ENCODE results near the gene FBXO27.
A peak's percentile ranks its signal among the peaks of the same experiment; 100 is the strongest.

The FBXO27 gene

DNA sequence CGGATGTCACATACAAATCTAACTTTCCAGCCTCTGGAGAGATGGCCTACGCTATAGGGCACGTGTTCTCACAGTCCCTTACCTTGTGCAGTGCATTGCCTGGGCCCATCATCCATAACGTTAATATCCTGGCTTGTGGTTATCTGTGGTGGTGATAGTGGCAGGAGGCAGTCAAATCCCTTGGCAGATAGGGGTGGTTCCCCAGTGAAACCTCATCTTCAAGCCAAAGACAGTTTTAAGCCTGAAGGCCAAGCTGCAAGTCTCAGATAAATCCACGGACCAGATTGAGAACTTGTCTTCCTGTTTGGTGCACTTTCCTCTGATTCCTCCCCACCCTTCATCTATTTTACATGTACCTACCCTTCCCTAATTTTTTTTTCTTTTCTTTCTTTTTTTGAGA is 52.5 kb downstream of the FBXO27 start:
- TF ChIP-seq, protein P1, sequence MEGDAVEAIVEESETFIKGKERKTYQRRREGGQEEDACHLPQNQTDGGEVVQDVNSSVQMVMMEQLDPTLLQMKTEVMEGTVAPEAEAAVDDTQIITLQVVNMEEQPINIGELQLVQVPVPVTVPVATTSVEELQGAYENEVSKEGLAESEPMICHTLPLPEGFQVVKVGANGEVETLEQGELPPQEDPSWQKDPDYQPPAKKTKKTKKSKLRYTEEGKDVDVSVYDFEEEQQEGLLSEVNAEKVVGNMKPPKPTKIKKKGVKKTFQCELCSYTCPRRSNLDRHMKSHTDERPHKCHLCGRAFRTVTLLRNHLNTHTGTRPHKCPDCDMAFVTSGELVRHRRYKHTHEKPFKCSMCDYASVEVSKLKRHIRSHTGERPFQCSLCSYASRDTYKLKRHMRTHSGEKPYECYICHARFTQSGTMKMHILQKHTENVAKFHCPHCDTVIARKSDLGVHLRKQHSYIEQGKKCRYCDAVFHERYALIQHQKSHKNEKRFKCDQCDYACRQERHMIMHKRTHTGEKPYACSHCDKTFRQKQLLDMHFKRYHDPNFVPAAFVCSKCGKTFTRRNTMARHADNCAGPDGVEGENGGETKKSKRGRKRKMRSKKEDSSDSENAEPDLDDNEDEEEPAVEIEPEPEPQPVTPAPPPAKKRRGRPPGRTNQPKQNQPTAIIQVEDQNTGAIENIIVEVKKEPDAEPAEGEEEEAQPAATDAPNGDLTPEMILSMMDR (conservative IDR thresholded peaks at IDR 0.05; ENCODE audit: control insufficient read depth, insufficient read depth, low read depth, low read length): no peak
- no peak for DNase-seq (ENCODE audit: low read depth)
- H3K4me3 ChIP-seq (ENCODE audit: control insufficient read depth, low read depth, low read length): no peak overlapping the region

DNA sequence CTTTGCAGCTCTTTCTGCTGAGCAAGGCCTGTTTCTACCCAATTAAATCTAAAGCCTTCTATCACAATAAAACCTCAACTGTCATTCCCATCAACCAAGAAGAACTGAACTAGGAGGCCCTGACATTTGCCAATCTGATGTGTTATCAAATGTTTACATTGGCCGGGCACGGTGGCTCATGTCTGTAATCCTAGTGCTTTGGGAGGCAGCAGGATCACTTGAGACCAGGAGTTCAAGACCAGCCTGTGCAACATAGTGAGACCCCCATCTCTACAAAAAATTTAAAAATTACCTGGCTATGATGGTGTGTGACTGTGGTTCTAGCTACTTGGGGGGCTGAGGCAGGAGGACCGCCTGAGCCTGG is 54.0 kb downstream of the FBXO27 start:
- TF ChIP-seq, protein P1 (conservative IDR thresholded peaks at IDR 0.05; ENCODE audit: control insufficient read depth, insufficient read depth, low read depth, low read length): no peak

DNA sequence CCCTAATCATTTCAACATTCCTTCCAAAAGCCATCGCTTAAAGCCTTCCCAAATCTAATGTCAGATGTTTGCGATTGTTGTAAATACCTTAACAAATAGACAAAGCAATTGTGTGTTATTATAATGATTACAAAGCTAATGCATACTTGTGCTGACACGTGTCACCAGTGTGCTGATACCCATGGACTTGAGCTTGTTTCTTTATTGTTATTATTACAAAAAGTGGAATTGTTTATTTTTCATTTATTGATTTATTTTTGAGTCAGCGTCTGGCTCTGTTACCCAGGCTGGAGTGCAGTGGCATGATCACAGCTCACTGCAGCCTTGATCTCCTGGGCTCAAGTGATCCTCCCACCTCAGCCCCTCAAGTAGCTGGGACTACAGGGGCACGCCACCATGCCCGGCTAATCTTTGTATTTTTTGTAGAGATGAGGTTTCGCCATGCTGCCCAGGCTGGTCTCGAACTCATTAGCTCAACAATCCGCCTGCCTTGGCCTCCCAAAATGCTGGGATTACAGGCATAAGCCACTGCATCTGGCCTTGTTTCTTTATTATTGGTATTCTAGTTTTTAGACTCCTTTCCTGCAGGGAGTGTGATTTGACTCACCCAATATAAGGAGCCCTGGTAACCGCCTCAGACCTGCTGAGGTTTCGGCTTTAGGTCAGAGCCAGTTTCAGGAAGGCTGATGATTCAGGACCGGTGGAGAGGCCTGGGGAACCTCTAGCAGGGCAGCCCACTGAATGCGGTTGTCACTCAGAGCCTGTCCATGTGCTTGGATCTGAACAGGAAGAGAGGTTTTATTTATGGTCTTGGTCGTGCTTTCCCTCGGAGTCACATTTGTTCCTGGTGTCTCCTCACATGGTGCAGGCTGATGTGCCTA is 54.7 kb downstream of the FBXO27 start:
- no peak overlapping the region for H3K4me3 ChIP-seq (ENCODE audit: control insufficient read depth, low read depth, low read length)
- DNase-seq (ENCODE audit: low read depth): no peak
- TF ChIP-seq, protein P1 (conservative IDR thresholded peaks at IDR 0.05; ENCODE audit: control insufficient read depth, insufficient read depth, low read depth, low read length): no peak

More for the DNA sequence above, 54.0 kb downstream of the FBXO27 start:
- H3K4me3 ChIP-seq (ENCODE audit: control insufficient read depth, low read depth, low read length): no peak overlapping the region
- DNase-seq (ENCODE audit: low read depth): no peak

DNA sequence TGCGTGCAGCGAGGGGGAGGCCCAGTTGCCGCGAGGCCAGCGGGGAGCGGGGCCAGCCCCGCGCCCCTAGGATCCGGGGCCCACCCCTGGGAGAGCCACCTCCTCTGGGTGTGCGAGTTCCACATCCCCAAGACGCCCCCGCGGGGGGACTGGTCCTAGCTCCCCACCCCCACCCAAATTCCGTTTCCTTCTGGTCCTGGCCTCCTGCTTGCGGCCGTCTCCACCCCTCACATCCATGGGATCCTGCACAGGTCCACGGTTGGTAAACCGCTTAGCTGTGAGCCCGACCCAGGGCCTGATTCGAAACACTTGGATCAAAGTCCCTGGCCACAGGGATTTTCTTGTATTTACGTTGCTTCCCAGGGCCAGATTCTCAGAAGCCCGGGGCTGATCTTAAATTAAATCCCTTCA is 56.5 kb downstream of the FBXO27 start:
- TF ChIP-seq, protein P1 (conservative IDR thresholded peaks at IDR 0.05; ENCODE audit: control insufficient read depth, insufficient read depth, low read depth, low read length): no peak
- H3K4me3 ChIP-seq (ENCODE audit: control insufficient read depth, low read depth, low read length): peak overlapping the region; percentile 50
- peak; percentile 49 for DNase-seq (ENCODE audit: low read depth)

DNA sequence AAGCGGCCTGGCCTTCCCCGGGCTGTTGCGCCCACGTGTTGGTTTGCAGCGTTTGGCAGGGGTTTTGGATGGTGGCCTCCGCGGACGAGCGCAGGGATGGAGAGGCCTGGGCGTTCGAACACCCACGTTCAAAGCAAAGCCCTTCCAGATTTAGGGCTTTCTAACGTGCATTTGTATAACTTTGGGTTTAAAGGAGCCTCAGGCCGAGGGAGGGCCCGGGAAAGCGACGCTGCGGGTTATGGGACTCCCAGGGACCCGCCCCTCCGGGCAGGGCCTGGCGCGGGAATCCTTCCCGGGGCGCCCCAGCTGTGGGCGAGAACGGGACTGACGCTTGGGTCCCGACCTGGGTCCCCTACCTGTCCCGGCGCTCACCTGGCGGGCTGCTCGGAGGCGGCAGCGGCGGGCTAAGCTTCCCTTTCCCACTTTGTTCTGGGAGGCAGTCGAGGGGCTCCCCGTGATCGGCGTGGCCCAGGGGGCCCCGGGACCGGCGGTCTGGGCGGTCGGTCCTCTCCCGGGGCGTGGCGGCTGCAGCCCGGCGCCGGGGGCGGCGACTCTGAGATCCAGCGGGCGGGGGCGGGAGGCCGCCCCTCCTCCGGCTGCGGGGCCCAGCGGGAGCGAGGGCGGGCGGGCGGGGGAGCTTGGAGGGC is 57.0 kb downstream of the FBXO27 start, which contains the start of gene FBXO17:
Gene FBXO17, minus strand, starts transcription at position 529 of the 647 bp plus-strand sequence. CDS start 25,423 bp downstream, outside the sequence.
- DNase-seq (ENCODE audit: low read depth): peak; percentile 74
- peak within 1 kb of the TSS; percentile 67 for H3K4me3 ChIP-seq (ENCODE audit: control insufficient read depth, low read depth, low read length)
- TF ChIP-seq, protein P1 (conservative IDR thresholded peaks at IDR 0.05; ENCODE audit: control insufficient read depth, insufficient read depth, low read depth, low read length): no peak

DNA sequence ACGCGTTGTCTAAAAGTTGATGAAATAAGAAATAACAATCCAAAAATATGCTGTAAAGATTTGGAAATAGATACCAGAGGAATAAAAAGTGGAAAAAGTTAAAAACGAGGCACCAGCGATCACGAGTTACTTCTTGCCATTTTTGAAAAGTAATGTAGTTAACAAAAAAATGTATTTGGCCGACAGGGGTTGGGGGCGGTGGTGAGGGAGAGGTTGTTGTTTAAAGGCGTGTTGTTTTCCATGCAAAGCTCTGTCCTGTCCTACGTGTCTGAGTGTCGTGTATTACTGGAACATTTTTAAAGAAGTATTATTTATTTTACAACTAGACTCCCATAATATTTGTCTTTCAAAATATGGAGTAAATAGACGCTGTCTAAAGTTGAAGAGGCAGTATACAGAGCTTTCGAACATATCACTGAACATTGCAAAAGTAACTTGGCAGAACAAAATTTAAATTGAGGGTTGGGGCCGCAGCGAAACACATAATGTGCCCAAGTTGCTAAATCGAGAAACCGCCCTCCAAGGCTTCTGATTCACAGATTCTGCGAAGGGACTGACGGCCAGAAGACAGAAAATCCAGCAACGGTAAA is 57.6 kb downstream of the FBXO27 start:
- peak; percentile 25 for DNase-seq (ENCODE audit: low read depth)
- TF ChIP-seq, protein P1 (conservative IDR thresholded peaks at IDR 0.05; ENCODE audit: control insufficient read depth, insufficient read depth, low read depth, low read length): no peak
- peak overlapping the region; percentile 67 for H3K4me3 ChIP-seq (ENCODE audit: control insufficient read depth, low read depth, low read length)
